Measurements from ENCODE around the gene GPATCH3. TPM values are rescaled to one million over a fixed set of nuclear protein-coding genes. Genes with fewer than 3 reads are reported as not detected.

GPATCH3 gene
- total RNA-seq, 1 donor from 2014 or later = 20.4 TPM

GRCh38 chr1:26844424-26845196, 55.7 kb downstream of the GPATCH3 start:
- no peak overlapping the region for H3K27ac Mint-ChIP-seq (ENCODE audit: unreplicated experiment)
- H3K36me3 Mint-ChIP-seq (ENCODE audit: unreplicated experiment) = peaks cover 19% of the 10 kb centered on the region
- no peak for TF ChIP-seq CTCF (IDR thresholded peaks at IDR 0.05)
- no peaks in the 10 kb centered on the region for H3K27me3 Mint-ChIP-seq (ENCODE audit: unreplicated experiment)
- H3K4me3 Mint-ChIP-seq (ENCODE audit: unreplicated experiment) = no peak overlapping the region
- no peak for DNase-seq (ENCODE audit: extremely low spot score, unreplicated experiment)
- no peaks in the 10 kb centered on the region for H3K9me3 Mint-ChIP-seq (ENCODE audit: unreplicated experiment)
- H3K4me1 Mint-ChIP-seq (ENCODE audit: unreplicated experiment) = peaks cover 9% of the 10 kb centered on the region

Other genes starting within 250 kb of the GPATCH3 start
- 70.0 and 78.7 TPM in 2 replicates for gene ARID1A, start 204.5 kb downstream of the GPATCH3 start, total RNA-seq
- 14.2 TPM in 2 replicates for gene PIGV, start 112.5 kb downstream of the GPATCH3 start, total RNA-seq
- gene ZDHHC18, start 73.8 kb downstream of the GPATCH3 start, total RNA-seq = 19.8 and 24.2 TPM in 2 replicates
- not detected in 2 replicates for gene SFN, start 37.3 kb downstream of the GPATCH3 start, total RNA-seq
- gene GPN2, start 10.2 kb downstream of the GPATCH3 start, total RNA-seq = 26.4 and 26.6 TPM in 2 replicates
- gene NR0B2, start 13.5 kb upstream of the GPATCH3 start, total RNA-seq = not detected in 2 replicates
- gene NUDC, start 21.3 kb upstream of the GPATCH3 start, total RNA-seq = 51.0 and 54.3 TPM in 2 replicates
- not detected in 2 replicates for gene KDF1, start 60.0 kb upstream of the GPATCH3 start, total RNA-seq
- 33.7 and 36.3 TPM in 2 replicates for gene TRNP1, start 93.2 kb upstream of the GPATCH3 start, total RNA-seq
- 6.8 and 7.9 TPM in 2 replicates for gene TENT5B, start 112.4 kb upstream of the GPATCH3 start, total RNA-seq

Data from osteocyte (in vitro differentiated cells).